Measurements from ENCODE around the gene BORCS6.
A peak's percentile ranks its signal among the peaks of the same experiment; 100 is the strongest.

BORCS6 gene

DNA sequence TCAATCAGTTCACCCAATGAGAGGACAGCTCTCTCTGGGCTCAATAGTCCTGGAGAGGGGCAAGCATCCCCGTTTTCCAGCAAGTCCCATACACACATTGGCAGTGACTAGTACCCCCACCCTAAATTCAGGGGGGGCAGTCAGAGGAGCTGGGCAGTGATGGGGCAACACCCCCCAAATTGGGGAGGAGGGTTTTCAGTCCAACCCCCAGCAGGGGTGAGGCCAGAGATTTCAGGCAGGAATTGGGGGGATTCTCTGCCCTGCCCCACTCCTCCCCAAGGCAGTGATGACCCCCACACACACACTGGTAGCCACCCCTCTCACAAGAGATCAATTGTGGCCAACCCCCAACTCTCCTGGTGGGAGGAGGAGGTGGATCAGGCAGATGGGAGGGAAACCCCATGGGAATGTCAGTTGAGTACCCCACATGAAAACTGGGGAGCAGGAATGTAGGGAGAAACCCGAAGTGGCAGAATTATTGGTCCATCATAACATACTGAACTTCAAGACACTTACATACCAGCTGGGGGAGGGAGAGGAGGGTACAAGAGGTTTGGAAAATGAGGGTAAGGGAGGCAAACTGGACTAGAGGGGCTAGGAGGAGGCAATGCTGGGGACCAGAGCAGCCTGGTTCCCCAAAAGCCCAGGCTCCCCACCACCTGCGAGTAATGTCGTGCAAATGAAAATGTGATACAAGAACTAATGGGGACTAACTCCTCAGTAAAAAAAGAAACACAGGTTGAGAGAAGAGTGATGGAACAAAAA is 30.3 kb downstream of the BORCS6 start:
- Histone ChIP-seq H3K4me3 (replicated peaks; ENCODE audit: insufficient read depth, low read length) (no peak overlapping the region), H3K27me3 (ENCODE audit: insufficient read depth, poor library complexity, severe bottlenecking) (no peaks in the 10 kb centered on the region), H3K27ac (replicated peaks) (no peak overlapping the region)
- TF ChIP-seq REST (IDR thresholded peaks at IDR 0.05; ENCODE audit: insufficient replicate concordance, low read depth) (no peak), GABPA (IDR thresholded peaks at IDR 0.05; ENCODE audit: low read depth) (no peak), SPI1 (IDR thresholded peaks at IDR 0.05; ENCODE audit: borderline replicate concordance, low read depth) (no peak), POLR2AphosphoS5 (IDR thresholded peaks at IDR 0.05; ENCODE audit: low read depth) (no peak)
- TF ChIP-seq, protein P1, sequence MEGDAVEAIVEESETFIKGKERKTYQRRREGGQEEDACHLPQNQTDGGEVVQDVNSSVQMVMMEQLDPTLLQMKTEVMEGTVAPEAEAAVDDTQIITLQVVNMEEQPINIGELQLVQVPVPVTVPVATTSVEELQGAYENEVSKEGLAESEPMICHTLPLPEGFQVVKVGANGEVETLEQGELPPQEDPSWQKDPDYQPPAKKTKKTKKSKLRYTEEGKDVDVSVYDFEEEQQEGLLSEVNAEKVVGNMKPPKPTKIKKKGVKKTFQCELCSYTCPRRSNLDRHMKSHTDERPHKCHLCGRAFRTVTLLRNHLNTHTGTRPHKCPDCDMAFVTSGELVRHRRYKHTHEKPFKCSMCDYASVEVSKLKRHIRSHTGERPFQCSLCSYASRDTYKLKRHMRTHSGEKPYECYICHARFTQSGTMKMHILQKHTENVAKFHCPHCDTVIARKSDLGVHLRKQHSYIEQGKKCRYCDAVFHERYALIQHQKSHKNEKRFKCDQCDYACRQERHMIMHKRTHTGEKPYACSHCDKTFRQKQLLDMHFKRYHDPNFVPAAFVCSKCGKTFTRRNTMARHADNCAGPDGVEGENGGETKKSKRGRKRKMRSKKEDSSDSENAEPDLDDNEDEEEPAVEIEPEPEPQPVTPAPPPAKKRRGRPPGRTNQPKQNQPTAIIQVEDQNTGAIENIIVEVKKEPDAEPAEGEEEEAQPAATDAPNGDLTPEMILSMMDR (IDR thresholded peaks at IDR 0.05; ENCODE audit: insufficient read depth, low read length): no peak
- DNase-seq (ENCODE audit: low read depth in 1 of 2, low spot score in 1 of 2): no peak

DNA sequence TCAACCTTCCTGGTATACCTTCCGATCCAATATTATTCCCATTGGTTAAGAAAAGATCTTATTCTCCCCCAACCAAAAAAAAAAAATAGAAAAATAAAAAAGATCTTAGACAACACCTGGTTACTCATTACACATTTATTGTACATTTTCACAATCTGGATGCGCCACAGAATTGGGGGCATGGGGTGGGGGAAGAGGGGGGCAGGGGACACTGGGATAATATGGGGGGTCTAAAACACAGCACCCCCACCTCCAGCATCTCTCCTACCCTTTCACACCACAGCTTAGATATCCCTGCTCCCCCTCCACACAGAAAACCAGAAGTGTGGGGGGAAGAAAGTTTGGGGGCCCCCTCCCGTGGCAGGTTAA is 31.0 kb downstream of the BORCS6 start:
- TF ChIP-seq SPI1 (IDR thresholded peaks at IDR 0.05; ENCODE audit: borderline replicate concordance, low read depth) (no peak), GABPA (IDR thresholded peaks at IDR 0.05; ENCODE audit: low read depth) (no peak), REST (IDR thresholded peaks at IDR 0.05; ENCODE audit: insufficient replicate concordance, low read depth) (no peak), POLR2AphosphoS5 (IDR thresholded peaks at IDR 0.05; ENCODE audit: low read depth) (no peak)
- TF ChIP-seq, protein P1 (IDR thresholded peaks at IDR 0.05; ENCODE audit: insufficient read depth, low read length): no peak
- no peak overlapping the region for H3K4me3 ChIP-seq (replicated peaks; ENCODE audit: insufficient read depth, low read length)
- H3K27me3 ChIP-seq (ENCODE audit: insufficient read depth, poor library complexity, severe bottlenecking): no peaks in the 10 kb centered on the region
- H3K27ac ChIP-seq (replicated peaks): no peak overlapping the region
- DNase-seq (ENCODE audit: low read depth in 1 of 2, low spot score in 1 of 2): no peak

DNA sequence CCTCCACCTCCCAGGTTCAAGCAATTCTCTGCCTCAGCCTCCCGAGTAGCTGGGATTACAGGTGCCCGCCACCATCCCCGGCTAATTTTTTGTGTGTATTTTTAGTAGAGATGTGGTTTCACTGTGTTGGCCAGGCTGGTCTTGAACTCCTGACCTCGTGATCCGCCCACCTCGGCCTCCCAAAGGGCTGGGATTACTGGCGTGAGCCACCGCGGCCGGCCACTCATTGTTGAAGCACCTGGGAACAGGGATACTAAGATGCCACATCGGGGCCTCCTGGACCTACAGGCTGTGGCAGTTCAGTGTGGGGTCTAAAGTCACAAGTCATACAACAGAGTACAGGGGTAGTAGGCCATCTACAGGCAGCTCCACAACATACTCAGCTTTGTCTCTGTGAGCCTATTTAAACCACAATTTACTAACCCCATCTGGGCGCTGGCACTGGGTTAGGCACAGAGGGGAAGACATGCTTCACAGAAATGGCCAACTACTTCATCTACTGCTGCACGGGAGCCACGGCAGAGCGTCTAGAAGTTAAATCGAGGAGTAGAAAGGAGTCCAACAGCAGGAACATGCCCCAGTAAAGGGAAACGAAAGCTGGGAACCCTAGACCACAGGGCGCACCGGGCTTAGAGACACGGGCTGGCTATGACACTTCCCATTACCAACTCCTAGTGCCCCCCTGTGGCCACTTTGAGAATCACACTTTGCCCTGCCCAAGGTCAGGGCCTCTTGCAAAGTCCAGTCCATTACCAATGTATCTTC is 31.5 kb downstream of the BORCS6 start:
- DNase-seq (ENCODE audit: low read depth in 1 of 2, low spot score in 1 of 2): peak; percentile 72 to 82
- Histone ChIP-seq H3K27ac (replicated peaks) (0 out of 2 replicates have a peak overlapping the region, but pooled peaks have one; percentile 15), H3K4me3 (replicated peaks; ENCODE audit: insufficient read depth, low read length) (no peak overlapping the region), H3K27me3 (ENCODE audit: insufficient read depth, poor library complexity, severe bottlenecking) (no peaks in the 10 kb centered on the region)
- TF ChIP-seq GABPA (IDR thresholded peaks at IDR 0.05; ENCODE audit: low read depth): no peak
- TF ChIP-seq, protein P1 (IDR thresholded peaks at IDR 0.05; ENCODE audit: insufficient read depth, low read length): peak; percentile 41

Measured in HL-60 (cell line).